HepG2 (cell line): ENCODE results near the gene PRKG1. TPM values are rescaled to one million over a fixed set of nuclear protein-coding genes. Genes with fewer than 3 reads are reported as not detected.

Experiments used
- ATAC-seq: fragments of 200-7000 bp; cut with Tn5 transposase; 3 replicates; pipeline ENCODE4 v1.9.1; 2020; ENCODE audit warnings: mild to moderate bottlenecking, moderate library complexity
- BruUV-seq: library from RNA; stranded (reverse); fragments of 400-500 nt; replicated peaks from 2 replicates; lab custom pipeline; 2021; lab: Mats Ljungman, UMichigan
- CTCF ChIA-PET: fragments of 300-600 bp; formaldehyde crosslinking; extraction: SDS; loops from one replicate; lab custom pipeline; 2021; ENCODE audit warnings: low total read pairs, inconsistent platforms, low intra/inter-chr PET ratio; lab: Yijun Ruan, JAX
- POLR2A ChIA-PET: fragments of 350-600 bp; sonication (Branson Sonifier 250); formaldehyde crosslinking; loops from one replicate; lab custom pipeline; 2020; ENCODE audit warnings: antibody characterized with exemption, inconsistent platforms; lab: Yijun Ruan, JAX
- DNase-seq: peaks from one replicate; pipeline ENCODE4 v3.0.0-alpha.2; 2015; ENCODE audit warnings: low spot score
- FAIRE-seq: peaks from 3 replicates; lab custom pipeline; 2011; peaks lifted over from hg19 to GRCh38; lab: Jason Lieb, UNC
- H2AFZ ChIP-seq: one replicate; pipeline ENCODE4 v1.6.1; 2011; ENCODE audit warnings: low read length, inconsistent platforms
- H3K27ac ChIP-seq: fragments of 300-600 bp; 3 replicates; pipeline ENCODE4 v1.8.0; 2011; ENCODE audit warnings: mixed run types, mild to moderate bottlenecking, mixed read lengths, low read length, inconsistent platforms; ENCODE audit not compliant: insufficient read depth; ENCODE audit errors: extremely low read length
- H3K27me3 ChIP-seq, 2 experiments: fragments of 200-600 bp in 1 of 2; 2 replicates in 1 of 2; 3 replicates in 1 of 2; pipeline versions ENCODE4 v1.6.0 to v1.8.0; 2011; ENCODE audit warnings: low read length in 2 of 2, mild to moderate bottlenecking in 2 of 2, moderate library complexity in 2 of 2, inconsistent platforms in 1 of 2; ENCODE audit not compliant: insufficient read depth in 2 of 2, control insufficient read depth in 1 of 2
- H3K36me3 ChIP-seq, 2 experiments: fragments of 200-600 bp in 1 of 2; replicated peaks in 1 of 2; 2 replicates in 1 of 2; 3 replicates in 1 of 2; pipeline versions ENCODE4 v1.5.1 to v1.8.0; 2011; ENCODE audit warnings: low read length in 2 of 2, inconsistent platforms in 1 of 2; ENCODE audit not compliant: insufficient read depth in 2 of 2, control insufficient read depth in 1 of 2
- H3K4me1 ChIP-seq: 2 replicates; pipeline ENCODE4 v1.5.1; 2012; ENCODE audit warnings: low read length, inconsistent platforms; ENCODE audit not compliant: insufficient read depth
- H3K4me2 ChIP-seq: 2 replicates; pipeline ENCODE4 v1.6.0; 2011; ENCODE audit warnings: low read depth, low read length, inconsistent platforms
- H3K4me3 ChIP-seq, 3 experiments: fragments of 200-600 bp in 1 of 3; sonication (generic), shearing (Covaris generic) in 1 of 3; replicated peaks in 1 of 3; 2 replicates each; pipeline ENCODE4 v1.5.1; 2011 to 2016; ENCODE audit warnings: low read length in 3 of 3, inconsistent platforms in 2 of 3, low read depth in 2 of 3, mild to moderate bottlenecking in 2 of 3, control low read depth in 1 of 3, mixed read lengths in 1 of 3; ENCODE audit not compliant: insufficient read depth in 1 of 3
- H3K79me2 ChIP-seq: one replicate; pipeline ENCODE4 v1.6.1; 2011; ENCODE audit warnings: low read length, inconsistent platforms; ENCODE audit not compliant: insufficient read depth
- H3K9ac ChIP-seq: 2 replicates; pipeline ENCODE4 v1.6.0; 2011; ENCODE audit warnings: mild to moderate bottlenecking, low read depth, low read length, inconsistent platforms; ENCODE audit not compliant: insufficient read depth
- H3K9me3 ChIP-seq: 2 replicates; pipeline ENCODE4 v1.5.1; 2012; ENCODE audit warnings: mild to moderate bottlenecking, low read length
- H4K20me1 ChIP-seq: 2 replicates; pipeline ENCODE4 v1.6.0; 2011; ENCODE audit warnings: inconsistent platforms, mild to moderate bottlenecking, low read length, moderate library complexity; ENCODE audit not compliant: insufficient read depth
- CEBPB ChIP-seq: IDR thresholded peaks from 2 replicates; pipeline ENCODE4 v1.6.1; 2011; ENCODE audit warnings: low read depth, low read length, improper control_type of control experiment, borderline replicate concordance
- E2F5 ChIP-seq: sonication (generic); formaldehyde crosslinking; conservative IDR thresholded peaks from 2 replicates; pipeline ENCODE4 v1.4.0; 2020; ENCODE audit warnings: missing genetic modification reagents
- RFX1 ChIP-seq: fragments of 450-650 bp; IDR thresholded peaks from 2 replicates; pipeline ENCODE4 v1.6.1; 2017
- ZBTB43 ChIP-seq: sonication (generic); formaldehyde crosslinking; conservative IDR thresholded peaks from 2 replicates; pipeline ENCODE4 v1.4.0; 2020; ENCODE audit warnings: missing genetic modification reagents
- WGBS: methylation state at CpG from one replicate; pipeline ENCODE4 v1.1.6; 2017; ENCODE audit warnings: low lambda C conversion rate; 5-methylcytosine and 5-hydroxymethylcytosine counted together
- in situ Hi-C: cut with HindIII; loops from 2 replicates; pipeline ENCODE4 v1.10.0; 2017; ENCODE audit warnings: low pct_unique_long_range_greater_than_20kb; ENCODE audit not compliant: extremely low pct_ligation_motif_present
- intact Hi-C: fragments of 100-400 bp; cut with micrococcal nuclease; formaldehyde crosslinking; loops from one replicate; pipeline ENCODE4 v1.10.0; 2022; ENCODE audit not compliant: unreplicated experiment
- polyA plus RNA-seq, 8 experiments: library from polyadenylated mRNA; depleted of rRNA in 3 of 8; stranded (reverse) in 7 of 8; unstranded in 1 of 8; fragments of >200 nt; fragmentation: Illumina TruSeq in 4 of 8; extraction: Trizol in 4 of 8; gene quantifications; 2 replicates each; pipeline versions ENCODE4 v1.2.1 to v1.2.3, GENCODE V29; 2011 to 2016; ENCODE audit warnings: low read depth in 4 of 8, missing spikeins in 1 of 8, mixed read lengths in 1 of 8; ENCODE audit not compliant: insufficient read depth in 1 of 8
- total RNA-seq, 5 experiments: library from RNA; depleted of rRNA; stranded (reverse); fragments of >200 nt; fragmentation: Illumina TruSeq; extraction: Trizol; gene quantifications; 2 replicates each; pipeline ENCODE4 v1.2.3, GENCODE V29; 2016; ENCODE audit warnings: low read depth in 1 of 5

Gene PRKG1
- total and polyA plus RNA-seq, 2 of the 13 experiments (the other 11 are each of a cell fraction or from before 2014, with no cell fraction given) = 0.01 TPM; not detected in 1

GRCh38 chr10:51075043-51075872 lies 971 bp downstream of the PRKG1 start (continued):
- no peak for TF ChIP-seq RFX1

- no peak for FAIRE-seq
Observed at GRCh38 chr10:51075873-51076229, 1.6 kb downstream of the PRKG1 start.

More at GRCh38 chr10:51075873-51076229, 1.6 kb downstream of the PRKG1 start:
- Histone ChIP-seq H3K27ac (no peak overlapping the region), H2AFZ (no peak overlapping the region), H3K36me3 (no peaks in the 10 kb centered on the region), H4K20me1 (no peaks in the 10 kb centered on the region), H3K4me3 (no peak overlapping the region), H3K4me2 (no peak overlapping the region), H3K27me3 (peaks cover 3 to 30% of the 10 kb centered on the region in 2 experiments; a peak in 3 of 5 replicates), H3K9me3 (no peaks in the 10 kb centered on the region), H3K9ac (no peak overlapping the region), H3K4me1 (peaks cover 9% of the 10 kb centered on the region; the same call in 1 of the 2 replicates), H3K79me2 (no peaks in the 10 kb centered on the region)
- TF ChIP-seq E2F5 (CRISPR knock-in tag) = no peak
- peak; percentile 86 for TF ChIP-seq CEBPB
- TF ChIP-seq ZBTB43 (CRISPR knock-in tag) = no peak
- in situ Hi-C loops = no loop called here
- no TSS peak for BruUV-seq
- 22% methylated on average over 6 of the region's 6 CpGs for WGBS
- DNase-seq (no peak), ATAC-seq (no peak)
- CTCF ChIA-PET = no interaction called here
- intact Hi-C loops = loop anchor here (5.0 kb wide), 1 partner anchor 64 kb away; no protein-coding TSS in a partner anchor
- POLR2A ChIA-PET = no interaction called here
